Breast epithelium (tissue), 3 donors: ENCODE data around the gene SUCLG1.

ENCODE experiments used
- CTCF ChIP-seq, 3 donors: fragments of 450-650 bp; IDR thresholded peaks; one replicate each; pipeline ENCODE4 v1.5.1; 2016 to 2017; ENCODE audit warnings: antibody characterized with exemption in 3 of 3, mild to moderate bottlenecking in 3 of 3, moderate library complexity in 3 of 3
- POLR2A ChIP-seq: fragments of 450-650 bp; IDR thresholded peaks from one replicate; pipeline ENCODE4 v1.6.1; 2016; ENCODE audit warnings: antibody characterized with exemption, mild to moderate bottlenecking, moderate library complexity

DNA sequence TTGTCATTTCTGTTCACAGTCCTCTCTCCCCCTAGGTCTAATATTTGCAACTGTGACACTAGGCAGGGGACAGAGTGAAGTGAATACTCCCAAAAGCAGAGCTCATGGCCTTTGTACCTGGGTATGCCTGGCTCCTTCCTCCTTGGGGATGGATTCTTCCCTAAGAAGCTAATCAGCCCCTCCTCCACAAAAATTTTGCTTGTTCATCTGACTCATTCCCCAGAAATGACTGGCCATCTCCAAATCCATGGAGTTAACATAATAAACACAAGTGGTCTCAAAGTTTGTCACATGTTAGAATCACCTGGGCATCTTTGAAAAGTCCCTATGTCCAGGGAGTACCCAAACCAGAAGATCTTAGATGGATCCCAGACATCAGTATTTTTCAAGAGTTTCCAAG lies 65.3 kb downstream of the SUCLG1 start:
- TF ChIP-seq CTCF (IDR thresholded peaks at IDR 0.05) = no peak
- no peak for TF ChIP-seq POLR2A
